GM12891 (cell line): ENCODE measurements around the gene TUBB6.

Experiments used
- POLR2A ChIP-seq: IDR thresholded peaks from 2 replicates; pipeline ENCODE4 v1.6.1; 2011; ENCODE audit warnings: low read depth, low read length, control low read depth
- POLR2AphosphoS5 ChIP-seq: IDR thresholded peaks from 2 replicates; pipeline ENCODE4 v1.6.1; 2011; ENCODE audit warnings: low read depth, low read length, control low read depth
- POU2F2 ChIP-seq: IDR thresholded peaks from 2 replicates; pipeline ENCODE4 v1.6.1; 2011; ENCODE audit warnings: low read depth, mild to moderate bottlenecking, control low read depth, low read length, moderate library complexity
- TAF1 ChIP-seq: IDR thresholded peaks from 2 replicates; pipeline ENCODE4 v1.6.1; 2011; ENCODE audit warnings: low read depth, low read length, control low read depth

- TF ChIP-seq POLR2AphosphoS5 (no peak), TAF1 (no peak), POLR2A (no peak), POU2F2 (no peak)
Observed at GRCh38 chr18:12359515-12359927, 51.5 kb downstream of the TUBB6 start.
